ENCODE results near the gene DBF4. TPM values are rescaled to one million over a fixed set of nuclear protein-coding genes. Genes with fewer than 3 reads are reported as not detected.
A peak's percentile ranks its signal among the peaks of the same experiment; 100 is the strongest.
"Not testable (repeated sequence)": the region's sequence is repeated elsewhere in the genome, so short reads cannot be mapped to it uniquely, and the experiment has no call there.

The DBF4 gene
- total RNA-seq, 1 donor, result 12.7 TPM

- H3K79me2 ChIP-seq (ENCODE audit: insufficient read depth, low read length), result no peaks in the 10 kb centered on the region
- no peaks in the 10 kb centered on the region for H3K36me3 ChIP-seq (ENCODE audit: insufficient read depth, low read length)
- peaks cover 7% of the 10 kb centered on the region for H3K4me1 ChIP-seq (ENCODE audit: insufficient read depth, low read length)
- no peak for TF ChIP-seq CTCF (IDR thresholded peaks at IDR 0.05; ENCODE audit: extremely low read depth, low read depth, low read length)
- H3K9me3 ChIP-seq (ENCODE audit: low read depth, low read length), result no peaks in the 10 kb centered on the region
- no peaks in the 10 kb centered on the region for H4K20me1 ChIP-seq (ENCODE audit: insufficient read depth, low read length)
- peak; percentile 64 for DNase-seq (ENCODE audit: insufficient read length, low spot score, missing footprints)
- no peak overlapping the region for H3K27ac ChIP-seq (ENCODE audit: low read depth, low read length)
- H3K4me2 ChIP-seq (ENCODE audit: insufficient read depth, low read length), result peak overlapping the region; percentile 88
- peaks cover 15% of the 10 kb centered on the region for H3K27me3 ChIP-seq (ENCODE audit: insufficient read depth, low read length)
- H3K4me3 ChIP-seq (ENCODE audit: insufficient read depth, low read length), result peak overlapping the region; percentile 69
- H2AFZ ChIP-seq (ENCODE audit: low read length), result peak overlapping the region; percentile 77
Measured at GRCh38 chr7:87934699-87935383, 58.5 kb downstream of the DBF4 start.

GRCh38 chr7:87935384-87935706 is 59.1 kb downstream of the DBF4 start:
- Histone ChIP-seq H4K20me1 (ENCODE audit: insufficient read depth, low read length) (no peaks in the 10 kb centered on the region), H3K36me3 (ENCODE audit: insufficient read depth, low read length) (no peaks in the 10 kb centered on the region), H3K27ac (ENCODE audit: low read depth, low read length) (no peak overlapping the region), H3K4me3 (ENCODE audit: insufficient read depth, low read length) (peak overlapping the region; percentile 69), H3K4me1 (ENCODE audit: insufficient read depth, low read length) (peaks cover 7% of the 10 kb centered on the region), H3K4me2 (ENCODE audit: insufficient read depth, low read length) (peak overlapping the region; percentile 88), H3K27me3 (ENCODE audit: insufficient read depth, low read length) (peaks cover 15% of the 10 kb centered on the region), H3K79me2 (ENCODE audit: insufficient read depth, low read length) (no peaks in the 10 kb centered on the region), H2AFZ (ENCODE audit: low read length) (peak overlapping the region; percentile 77), H3K9me3 (ENCODE audit: low read depth, low read length) (no peaks in the 10 kb centered on the region)
- no peak for TF ChIP-seq CTCF (IDR thresholded peaks at IDR 0.05; ENCODE audit: extremely low read depth, low read depth, low read length)
- DNase-seq (ENCODE audit: insufficient read length, low spot score, missing footprints), result no peak

GRCh38 chr7:87941138-87941537 is 64.8 kb downstream of the DBF4 start:
- H3K27me3 ChIP-seq (ENCODE audit: insufficient read depth, low read length), result no peaks in the 10 kb centered on the region

GRCh38 chr7:87944547-87944946 is 68.3 kb downstream of the DBF4 start:
- Histone ChIP-seq H3K79me2 (ENCODE audit: insufficient read depth, low read length) (no peaks in the 10 kb centered on the region), H3K4me2 (ENCODE audit: insufficient read depth, low read length) (no peak overlapping the region), H3K4me3 (ENCODE audit: insufficient read depth, low read length) (no peak overlapping the region), H2AFZ (ENCODE audit: low read length) (no peak overlapping the region), H3K4me1 (ENCODE audit: insufficient read depth, low read length) (no peaks in the 10 kb centered on the region), H3K27me3 (ENCODE audit: insufficient read depth, low read length) (no peaks in the 10 kb centered on the region), H3K27ac (ENCODE audit: low read depth, low read length) (no peak overlapping the region), H4K20me1 (ENCODE audit: insufficient read depth, low read length) (no peaks in the 10 kb centered on the region), H3K36me3 (ENCODE audit: insufficient read depth, low read length) (no peaks in the 10 kb centered on the region), H3K9me3 (ENCODE audit: low read depth, low read length) (no peaks in the 10 kb centered on the region)
- no peak for TF ChIP-seq CTCF (IDR thresholded peaks at IDR 0.05; ENCODE audit: extremely low read depth, low read depth, low read length)
- DNase-seq (ENCODE audit: insufficient read length, low spot score, missing footprints), result no peak

More at GRCh38 chr7:87941138-87941537, 64.8 kb downstream of the DBF4 start:
- Histone ChIP-seq H3K9me3 (ENCODE audit: low read depth, low read length) (no peaks in the 10 kb centered on the region), H3K79me2 (ENCODE audit: insufficient read depth, low read length) (no peaks in the 10 kb centered on the region), H3K4me2 (ENCODE audit: insufficient read depth, low read length) (no peak overlapping the region), H3K27ac (ENCODE audit: low read depth, low read length) (no peak overlapping the region), H3K4me3 (ENCODE audit: insufficient read depth, low read length) (no peak overlapping the region), H2AFZ (ENCODE audit: low read length) (no peak overlapping the region), H3K36me3 (ENCODE audit: insufficient read depth, low read length) (no peaks in the 10 kb centered on the region), H3K4me1 (ENCODE audit: insufficient read depth, low read length) (no peaks in the 10 kb centered on the region), H4K20me1 (ENCODE audit: insufficient read depth, low read length) (no peaks in the 10 kb centered on the region)
- DNase-seq (ENCODE audit: insufficient read length, low spot score, missing footprints), result no peak
- TF ChIP-seq CTCF (IDR thresholded peaks at IDR 0.05; ENCODE audit: extremely low read depth, low read depth, low read length), result no peak

- not testable (repeated sequence) for H2AFZ ChIP-seq (ENCODE audit: low read length); H4K20me1 ChIP-seq (ENCODE audit: insufficient read depth, low read length); H3K79me2 ChIP-seq (ENCODE audit: insufficient read depth, low read length); H3K36me3 ChIP-seq (ENCODE audit: insufficient read depth, low read length); H3K9me3 ChIP-seq (ENCODE audit: low read depth, low read length); H3K27ac ChIP-seq (ENCODE audit: low read depth, low read length); H3K27me3 ChIP-seq (ENCODE audit: insufficient read depth, low read length); H3K4me1 ChIP-seq (ENCODE audit: insufficient read depth, low read length); H3K4me3 ChIP-seq (ENCODE audit: insufficient read depth, low read length); DNase-seq (ENCODE audit: insufficient read length, low spot score, missing footprints); H3K4me2 ChIP-seq (ENCODE audit: insufficient read depth, low read length)
Measured at GRCh38 chr7:87945926-87946325, 69.6 kb downstream of the DBF4 start.
